Adrenal gland (tissue), 19 donors: ENCODE data around the gene SERPINB5. TPM values are rescaled to one million over a fixed set of nuclear protein-coding genes. Genes with fewer than 3 reads are reported as not detected.

Experiments used
- DNase-seq, 7 donors: peaks; one replicate each; pipeline ENCODE4 v3.0.0-alpha.2; 2019 to 2020
- H3K27ac ChIP-seq, 5 donors: fragments of 200-600 bp; sonication (generic) in 4 of 5; 1 replicate in 3 of 5; 2 replicates in 2 of 5; pipeline versions ENCODE4 v1.5.1 to v1.8.0; 2016 to 2020; ENCODE audit warnings: mild to moderate bottlenecking in 1 of 5
- H3K27me3 ChIP-seq: fragments of 200-600 bp; 2 replicates; pipeline ENCODE4 v1.8.0; 2021
- H3K36me3 ChIP-seq, 2 donors: fragments of 200-600 bp; replicated peaks in 1 of 2; 1 replicate in 1 of 2; 2 replicates in 1 of 2; pipeline versions ENCODE4 v1.5.1 to v1.8.0; 2018 to 2022
- H3K4me1 ChIP-seq, 2 donors: fragments of 200-600 bp; replicated peaks in 1 of 2; 1 replicate in 1 of 2; 2 replicates in 1 of 2; pipeline versions ENCODE4 v1.5.1 to v1.8.0; 2018 to 2021
- H3K4me3 ChIP-seq, 4 donors: fragments of 200-600 bp; sonication (generic) in 3 of 4; one replicate each; pipeline ENCODE4 v1.5.1; 2016 to 2018
- H3K9me3 ChIP-seq, 3 donors: fragments of 200-600 bp; sonication (generic) in 1 of 3; replicated peaks in 1 of 3; 1 replicate in 2 of 3; 2 replicates in 1 of 3; pipeline versions ENCODE4 v1.5.1 to v1.8.0; 2016 to 2021
- CTCF ChIP-seq, 6 experiments: fragments of 450-650 bp in 4 of 6; fragments of 200-600 bp in 2 of 6; sonication (generic) in 1 of 6; IDR thresholded peaks; 1 replicate in 5 of 6; 2 replicates in 1 of 6; pipeline versions ENCODE4 v1.5.1 to v1.8.0; 2016 to 2021; ENCODE audit warnings: antibody characterized with exemption in 6 of 6, mild to moderate bottlenecking in 2 of 6, moderate library complexity in 1 of 6
- POLR2A ChIP-seq, 2 donors: fragments of 450-650 bp; IDR thresholded peaks; one replicate each; pipeline ENCODE4 v1.6.1; 2017; ENCODE audit warnings: antibody characterized with exemption in 2 of 2, mild to moderate bottlenecking in 2 of 2, moderate library complexity in 1 of 2
- WGBS, 4 donors: extraction: QIAGEN DNeasy Blood & Tissue Kit in 2 of 4; methylation state at CpG; one replicate each; pipeline versions ENCODE4 v1.1.5 to v1.1.7; 2013 to 2017; 5-methylcytosine and 5-hydroxymethylcytosine counted together
- intact Hi-C, 2 donors: fragments of 100-400 bp; cut with DNase I; formaldehyde crosslinking; loops; one replicate each; pipeline versions ENCODE4 v1.14.1 to v1.15.0; 2022 to 2023
- long read RNA-seq, 10 donors: library from polyadenylated mRNA in 3 of 10; unstranded in 2 of 10; stranded (forward) in 1 of 10; transcript quantifications; one replicate each; pipeline ENCODE4 v2.0.0 and lab custom pipeline, GENCODE V29; 2021 to 2026
- polyA plus RNA-seq, 3 donors: library from polyadenylated mRNA; stranded (reverse); fragments of 200-250 nt in 2 of 3; fragments of 350-450 nt in 1 of 3; fragmentation: Illumina TruSeq in 1 of 3; extraction: RNeasy Lipid Tissue Mini Kit (QIAGEN cat#74804) in 1 of 3; gene quantifications; one replicate each; pipeline ENCODE4 v1.2.3, GENCODE V29; 2013 to 2014
- total RNA-seq, 9 donors: library from RNA; depleted of rRNA in 4 of 9; stranded (reverse); fragments of >200 nt in 4 of 9; fragments of 120-200 nt in 1 of 9; fragmentation: NEBNext Ultra II Directional in 1 of 9; extraction: Animal tissue kit (Norgen Biotek cat#: 25700) in 1 of 9; gene quantifications; one replicate each; pipeline versions ENCODE4 v1.1.0 to v1.2.4, GENCODE V29; 2013 to 2023
- donor health status: healthy with polysubstance abuse.
- donor health status: Bipolar disorder and iron deficiency.
- donor health status: DM: yes; HTN: yes; CAD: no.
- donor health status: DM: no; HTN: no; CAD: no.
- donor health status: DM: no; HTN: no; CAD: no.
- donor health status: DM: yes; HTN: yes; CAD: no.

SERPINB5 gene, protein sequence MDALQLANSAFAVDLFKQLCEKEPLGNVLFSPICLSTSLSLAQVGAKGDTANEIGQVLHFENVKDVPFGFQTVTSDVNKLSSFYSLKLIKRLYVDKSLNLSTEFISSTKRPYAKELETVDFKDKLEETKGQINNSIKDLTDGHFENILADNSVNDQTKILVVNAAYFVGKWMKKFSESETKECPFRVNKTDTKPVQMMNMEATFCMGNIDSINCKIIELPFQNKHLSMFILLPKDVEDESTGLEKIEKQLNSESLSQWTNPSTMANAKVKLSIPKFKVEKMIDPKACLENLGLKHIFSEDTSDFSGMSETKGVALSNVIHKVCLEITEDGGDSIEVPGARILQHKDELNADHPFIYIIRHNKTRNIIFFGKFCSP
- under 1 TPM in 2 of 9 donors, not detected in 7; 0.06 to 0.29 TPM for total RNA-seq
- polyA plus RNA-seq, result under 1 TPM in 1 of 3 donors, not detected in 2; 0.07 TPM
- long read RNA-seq, donor 1, result 0 reads
- long read RNA-seq, donor 2, result 0 reads
- long read RNA-seq, donor 3, result 0 reads
- long read RNA-seq, donor 4, result 0 reads
- long read RNA-seq, donor 5, result 0 reads
- long read RNA-seq, donor 6, result 0 reads
- long read RNA-seq, donor 7, result 0 reads
- long read RNA-seq, donor 8, result 0 reads
- long read RNA-seq, donor 9, result 0 reads
- long read RNA-seq, donor 10, result 0 reads

GRCh38 chr18:63476668-63477067, at the start of gene SERPINB5:
TSS of gene SERPINB5 (plus strand) at chr18:63476958. CDS start at chr18:63484429, 7,471 bp downstream.
- intact Hi-C loops, result no loop called here
- H3K36me3 ChIP-seq, result no peaks in the 10 kb centered on the region

GRCh38 chr18:63427558-63427957, 49.2 kb upstream of the SERPINB5 start:
- 64 to 85% (median 75%) methylated on average over 4 of the region's 4 CpGs for WGBS, 4 donors
- intact Hi-C loops, result loop anchor here in 1 of 2 donors (10.0 kb wide), 1 partner anchor 423 kb away; no protein-coding TSS in a partner anchor

More at GRCh38 chr18:63476668-63477067, at the start of gene SERPINB5:
- H3K4me1 ChIP-seq, result no peaks in the 10 kb centered on the region
- no peak within 1 kb of the TSS for H3K27ac ChIP-seq
- no peak within 1 kb of the TSS for H3K4me3 ChIP-seq
- H3K9me3 ChIP-seq, result no peaks in the 10 kb centered on the region
- 80 to 90% (median 87%) methylated on average over 21 of the region's 21 CpGs for WGBS, 4 donors
- no peaks in the 10 kb centered on the region for H3K27me3 ChIP-seq
- TF ChIP-seq CTCF (IDR thresholded peaks at IDR 0.05) (no peak), POLR2A (IDR thresholded peaks at IDR 0.05) (no peak)
- DNase-seq, result no peak

GRCh38 chr18:63430526-63430925, 46.2 kb upstream of the SERPINB5 start:
- Histone ChIP-seq H3K27me3 (no peaks in the 10 kb centered on the region), H3K9me3 (no peaks in the 10 kb centered on the region), H3K4me3 (no peak overlapping the region), H3K36me3 (no peaks in the 10 kb centered on the region), H3K4me1 (peaks cover 0 to 8% of the 10 kb centered on the region in 2 donors), H3K27ac (no peak overlapping the region)
- 38 to 70% (median 61%) methylated on average over 2 of the region's 2 CpGs for WGBS, 4 donors
- no peak for DNase-seq
- TF ChIP-seq POLR2A (IDR thresholded peaks at IDR 0.05) (no peak), CTCF (IDR thresholded peaks at IDR 0.05) (no peak)
- intact Hi-C loops, result loop anchor here in 1 of 2 donors (10.0 kb wide), 1 partner anchor 86 kb away; no protein-coding TSS in a partner anchor

More at GRCh38 chr18:63427558-63427957, 49.2 kb upstream of the SERPINB5 start:
- no peaks in the 10 kb centered on the region for H3K27me3 ChIP-seq
- no peaks in the 10 kb centered on the region for H3K4me1 ChIP-seq
- H3K4me3 ChIP-seq, result no peak overlapping the region
- no peaks in the 10 kb centered on the region for H3K36me3 ChIP-seq
- DNase-seq, result no peak
- H3K9me3 ChIP-seq, result no peaks in the 10 kb centered on the region
- no peak for TF ChIP-seq POLR2A (IDR thresholded peaks at IDR 0.05)
- TF ChIP-seq CTCF (IDR thresholded peaks at IDR 0.05), result no peak
- H3K27ac ChIP-seq, result no peak overlapping the region

DNA sequence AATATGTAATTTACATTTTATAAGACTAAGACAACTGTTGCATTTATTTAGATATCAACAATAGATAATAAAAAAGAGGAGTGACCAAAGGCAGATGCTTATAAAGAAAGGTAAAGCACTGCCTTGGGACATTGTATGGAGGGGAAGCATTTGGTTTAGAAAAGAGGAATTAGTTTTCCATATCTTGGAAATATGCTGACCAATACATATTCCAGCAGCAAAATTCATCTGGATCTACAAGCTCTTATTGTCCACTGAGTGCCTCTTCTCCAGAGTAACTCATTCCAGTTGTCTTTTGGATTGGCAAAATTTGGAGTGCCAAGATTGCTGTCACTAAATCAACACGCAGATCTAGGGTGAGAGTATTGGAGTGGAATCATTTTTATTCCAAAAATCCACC, 45.6 kb upstream of the SERPINB5 start:
- intact Hi-C loops, result loop anchor here in 1 of 2 donors (10.0 kb wide), 1 partner anchor 86 kb away; no protein-coding TSS in a partner anchor
- H3K4me3 ChIP-seq, result no peak overlapping the region
- TF ChIP-seq POLR2A (IDR thresholded peaks at IDR 0.05) (no peak), CTCF (IDR thresholded peaks at IDR 0.05) (no peak)
- 45 to 64% (median 59%) methylated on average over 1 of the region's 1 CpG for WGBS, 4 donors
- no peaks in the 10 kb centered on the region for H3K36me3 ChIP-seq
- DNase-seq, result no peak
- H3K9me3 ChIP-seq, result no peaks in the 10 kb centered on the region
- no peaks in the 10 kb centered on the region for H3K27me3 ChIP-seq
- H3K27ac ChIP-seq, result no peak overlapping the region
- H3K4me1 ChIP-seq, result peaks cover 0 to 8% of the 10 kb centered on the region in 2 donors
